K562 (cell line): ENCODE data around the gene LRRC47. TPM values are rescaled to one million over a fixed set of nuclear protein-coding genes. Genes with fewer than 3 reads are reported as not detected.

Experiments used
- GTF3C2 ChIP-seq: IDR thresholded peaks from 3 replicates; pipeline ENCODE4 v1.6.1; 2011; ENCODE audit warnings: borderline replicate concordance, mild to moderate bottlenecking, moderate library complexity; ENCODE audit not compliant: insufficient read length; ENCODE audit errors: extremely low read depth
- KLF16 ChIP-seq: IDR thresholded peaks from 2 replicates; pipeline ENCODE4 v1.6.1; 2016; ENCODE audit warnings: antibody characterized with exemption
- MEF2D ChIP-seq: conservative IDR thresholded peaks from 2 replicates; pipeline ENCODE4 v1.6.1; 2016; ENCODE audit warnings: low read depth, missing genetic modification characterization, missing compliant biosample characterization
- SREBF1 ChIP-seq: fragments of 150-350 bp; IDR thresholded peaks from 2 replicates; pipeline ENCODE4 v1.6.1; 2014; ENCODE audit warnings: antibody characterized with exemption, low read depth, low read length, borderline replicate concordance
- TAL1 ChIP-seq: fragments of 450-650 bp; IDR thresholded peaks from 2 replicates; pipeline ENCODE4 v1.6.1; 2016; ENCODE audit warnings: mild to moderate bottlenecking
- ZNF134 ChIP-seq: fragments of 250-450 bp; sonication (Bioruptor Pico); conservative IDR thresholded peaks from 2 replicates; pipeline ENCODE4 v1.4.0; 2020
- polyA plus RNA-seq, 8 experiments: library from polyadenylated mRNA; depleted of rRNA in 4 of 8; stranded (reverse) in 5 of 8; unstranded in 3 of 8; fragments of >200 nt; fragmentation: Nextera tagmentation in 2 of 8; fragmentation: Illumina TruSeq in 1 of 8; extraction: Ambion mirVana in 2 of 8; extraction: Trizol in 1 of 8; gene quantifications; 2 replicates each; pipeline versions ENCODE4 v1.2.1 to v1.2.3, GENCODE V29; 2011 to 2014; ENCODE audit warnings: inconsistent platforms in 1 of 8, missing spikeins in 1 of 8
- total RNA-seq, 7 experiments: library from RNA; depleted of rRNA in 6 of 7; stranded (reverse); fragments of >200 nt in 6 of 7; fragmentation: Illumina TruSeq in 2 of 7; extraction: Trizol in 2 of 7; gene quantifications; 2 replicates each; pipeline versions ENCODE4 v1.2.1 to v1.2.3, GENCODE V29; 2011 to 2021; ENCODE audit warnings: low replicate concordance in 1 of 7
- TF ChIP-seq, protein P1 (sequence below): fragments of 450-650 bp; IDR thresholded peaks from 2 replicates; pipeline ENCODE4 v1.6.1; 2016; ENCODE audit warnings: low read depth
- TF ChIP-seq, protein P2 (sequence below): fragments of 450-650 bp; IDR thresholded peaks from 2 replicates; pipeline ENCODE4 v1.6.1; 2018; ENCODE audit not compliant: partially characterized antibody
- TF ChIP-seq, protein P3 (sequence below): fragments of 450-650 bp; formaldehyde crosslinking; IDR thresholded peaks from 2 replicates; pipeline ENCODE4 v1.4.0; 2020; ENCODE audit warnings: mild to moderate bottlenecking

Gene LRRC47
- total and polyA plus RNA-seq, 9 of the 15 experiments (the other 6 are each of a cell fraction or from before 2014, with no cell fraction given) = 4.6 to 68.0 (median 35.9) TPM

DNA sequence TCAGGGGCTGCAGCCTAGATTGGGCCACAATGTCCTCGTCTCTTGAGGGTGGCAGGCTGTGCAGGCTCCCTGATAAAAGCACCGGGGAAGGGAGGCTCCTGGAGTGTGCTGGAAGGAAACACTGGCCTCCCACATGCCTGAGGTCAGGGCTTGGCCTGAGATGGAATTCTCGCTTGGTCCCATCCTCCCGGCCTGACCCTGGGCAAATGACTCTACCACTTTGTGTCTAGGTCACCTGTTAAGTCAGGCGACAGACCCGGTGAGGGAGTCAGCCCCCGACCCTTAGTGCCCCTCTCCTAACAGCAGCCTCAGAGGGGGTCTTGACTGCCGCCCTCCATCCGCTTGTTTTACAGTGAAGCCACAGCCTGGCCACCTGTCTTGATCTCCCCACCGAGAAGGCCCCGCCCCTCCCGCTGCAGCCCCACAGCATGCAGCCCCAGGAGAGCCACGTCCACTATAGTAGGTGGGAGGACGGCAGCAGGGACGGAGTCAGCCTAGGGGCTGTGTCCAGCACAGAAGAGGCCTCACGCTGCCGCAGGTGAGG is 21.3 kb downstream of the LRRC47 start (continued):
- TF ChIP-seq, protein P1, sequence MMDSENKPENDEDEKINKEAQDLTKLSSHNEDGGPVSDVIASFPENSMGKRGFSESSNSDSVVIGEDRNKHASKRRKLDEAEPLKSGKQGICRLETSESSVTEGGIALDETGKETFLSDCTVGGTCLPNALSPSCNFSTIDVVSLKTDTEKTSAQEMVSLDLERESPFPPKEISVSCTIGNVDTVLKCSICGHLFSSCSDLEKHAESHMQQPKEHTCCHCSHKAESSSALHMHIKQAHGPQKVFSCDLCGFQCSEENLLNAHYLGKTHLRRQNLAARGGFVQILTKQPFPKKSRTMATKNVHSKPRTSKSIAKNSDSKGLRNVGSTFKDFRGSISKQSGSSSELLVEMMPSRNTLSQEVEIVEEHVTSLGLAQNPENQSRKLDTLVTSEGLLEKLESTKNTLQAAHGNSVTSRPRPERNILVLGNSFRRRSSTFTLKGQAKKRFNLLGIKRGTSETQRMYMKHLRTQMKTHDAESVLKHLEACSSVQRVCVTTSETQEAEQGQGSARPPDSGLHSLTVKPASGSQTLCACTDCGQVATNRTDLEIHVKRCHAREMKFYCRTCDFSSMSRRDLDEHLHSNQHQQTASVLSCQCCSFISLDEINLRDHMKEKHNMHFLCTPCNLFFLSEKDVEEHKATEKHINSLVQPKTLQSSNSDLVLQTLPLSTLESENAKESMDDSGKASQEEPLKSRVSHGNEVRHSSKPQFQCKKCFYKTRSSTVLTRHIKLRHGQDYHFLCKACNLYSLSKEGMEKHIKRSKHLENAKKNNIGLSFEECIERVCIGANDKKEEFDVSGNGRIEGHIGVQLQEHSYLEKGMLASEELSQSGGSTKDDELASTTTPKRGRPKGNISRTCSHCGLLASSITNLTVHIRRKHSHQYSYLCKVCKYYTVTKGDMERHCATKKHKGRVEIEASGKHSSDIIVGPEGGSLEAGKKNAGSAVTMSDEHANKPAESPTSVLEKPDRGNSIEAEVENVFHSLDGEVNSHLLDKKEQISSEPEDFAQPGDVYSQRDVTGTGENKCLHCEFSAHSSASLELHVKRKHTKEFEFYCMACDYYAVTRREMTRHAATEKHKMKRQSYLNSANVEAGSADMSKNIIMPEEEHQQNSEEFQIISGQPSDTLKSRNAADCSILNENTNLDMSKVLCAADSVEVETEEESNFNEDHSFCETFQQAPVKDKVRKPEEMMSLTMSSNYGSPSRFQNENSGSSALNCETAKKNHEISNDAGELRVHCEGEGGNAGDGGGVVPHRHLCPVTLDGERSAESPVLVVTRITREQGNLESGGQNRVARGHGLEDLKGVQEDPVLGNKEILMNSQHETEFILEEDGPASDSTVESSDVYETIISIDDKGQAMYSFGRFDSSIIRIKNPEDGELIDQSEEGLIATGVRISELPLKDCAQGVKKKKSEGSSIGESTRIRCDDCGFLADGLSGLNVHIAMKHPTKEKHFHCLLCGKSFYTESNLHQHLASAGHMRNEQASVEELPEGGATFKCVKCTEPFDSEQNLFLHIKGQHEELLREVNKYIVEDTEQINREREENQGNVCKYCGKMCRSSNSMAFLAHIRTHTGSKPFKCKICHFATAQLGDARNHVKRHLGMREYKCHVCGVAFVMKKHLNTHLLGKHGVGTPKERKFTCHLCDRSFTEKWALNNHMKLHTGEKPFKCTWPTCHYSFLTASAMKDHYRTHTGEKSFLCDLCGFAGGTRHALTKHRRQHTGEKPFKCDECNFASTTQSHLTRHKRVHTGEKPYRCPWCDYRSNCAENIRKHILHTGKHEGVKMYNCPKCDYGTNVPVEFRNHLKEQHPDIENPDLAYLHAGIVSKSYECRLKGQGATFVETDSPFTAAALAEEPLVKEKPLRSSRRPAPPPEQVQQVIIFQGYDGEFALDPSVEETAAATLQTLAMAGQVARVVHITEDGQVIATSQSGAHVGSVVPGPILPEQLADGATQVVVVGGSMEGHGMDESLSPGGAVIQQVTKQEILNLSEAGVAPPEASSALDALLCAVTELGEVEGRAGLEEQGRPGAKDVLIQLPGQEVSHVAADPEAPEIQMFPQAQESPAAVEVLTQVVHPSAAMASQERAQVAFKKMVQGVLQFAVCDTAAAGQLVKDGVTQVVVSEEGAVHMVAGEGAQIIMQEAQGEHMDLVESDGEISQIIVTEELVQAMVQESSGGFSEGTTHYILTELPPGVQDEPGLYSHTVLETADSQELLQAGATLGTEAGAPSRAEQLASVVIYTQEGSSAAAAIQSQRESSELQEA = no peak
- TF ChIP-seq, protein P2, sequence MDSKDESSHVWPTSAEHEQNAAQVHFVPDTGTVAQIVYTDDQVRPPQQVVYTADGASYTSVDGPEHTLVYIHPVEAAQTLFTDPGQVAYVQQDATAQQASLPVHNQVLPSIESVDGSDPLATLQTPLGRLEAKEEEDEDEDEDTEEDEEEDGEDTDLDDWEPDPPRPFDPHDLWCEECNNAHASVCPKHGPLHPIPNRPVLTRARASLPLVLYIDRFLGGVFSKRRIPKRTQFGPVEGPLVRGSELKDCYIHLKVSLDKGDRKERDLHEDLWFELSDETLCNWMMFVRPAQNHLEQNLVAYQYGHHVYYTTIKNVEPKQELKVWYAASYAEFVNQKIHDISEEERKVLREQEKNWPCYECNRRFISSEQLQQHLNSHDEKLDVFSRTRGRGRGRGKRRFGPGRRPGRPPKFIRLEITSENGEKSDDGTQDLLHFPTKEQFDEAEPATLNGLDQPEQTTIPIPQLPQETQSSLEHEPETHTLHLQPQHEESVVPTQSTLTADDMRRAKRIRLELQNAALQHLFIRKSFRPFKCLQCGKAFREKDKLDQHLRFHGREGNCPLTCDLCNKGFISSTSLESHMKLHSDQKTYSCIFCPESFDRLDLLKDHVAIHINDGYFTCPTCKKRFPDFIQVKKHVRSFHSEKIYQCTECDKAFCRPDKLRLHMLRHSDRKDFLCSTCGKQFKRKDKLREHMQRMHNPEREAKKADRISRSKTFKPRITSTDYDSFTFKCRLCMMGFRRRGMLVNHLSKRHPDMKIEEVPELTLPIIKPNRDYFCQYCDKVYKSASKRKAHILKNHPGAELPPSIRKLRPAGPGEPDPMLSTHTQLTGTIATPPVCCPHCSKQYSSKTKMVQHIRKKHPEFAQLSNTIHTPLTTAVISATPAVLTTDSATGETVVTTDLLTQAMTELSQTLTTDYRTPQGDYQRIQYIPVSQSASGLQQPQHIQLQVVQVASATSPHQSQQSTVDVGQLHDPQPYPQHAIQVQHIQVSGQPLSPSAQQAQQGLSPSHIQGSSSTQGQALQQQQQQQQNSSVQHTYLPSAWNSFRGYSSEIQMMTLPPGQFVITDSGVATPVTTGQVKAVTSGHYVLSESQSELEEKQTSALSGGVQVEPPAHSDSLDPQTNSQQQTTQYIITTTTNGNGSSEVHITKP = no peak
- TF ChIP-seq GTF3C2 (no peak), ZNF134 (CRISPR knock-in tag) (peak; percentile 70; the same call in 1 of the 2 replicates), TAL1 (peak; percentile 93), MEF2D (tag) (no peak), KLF16 (peak; percentile 96), SREBF1 (no peak)
- TF ChIP-seq, protein P3, sequence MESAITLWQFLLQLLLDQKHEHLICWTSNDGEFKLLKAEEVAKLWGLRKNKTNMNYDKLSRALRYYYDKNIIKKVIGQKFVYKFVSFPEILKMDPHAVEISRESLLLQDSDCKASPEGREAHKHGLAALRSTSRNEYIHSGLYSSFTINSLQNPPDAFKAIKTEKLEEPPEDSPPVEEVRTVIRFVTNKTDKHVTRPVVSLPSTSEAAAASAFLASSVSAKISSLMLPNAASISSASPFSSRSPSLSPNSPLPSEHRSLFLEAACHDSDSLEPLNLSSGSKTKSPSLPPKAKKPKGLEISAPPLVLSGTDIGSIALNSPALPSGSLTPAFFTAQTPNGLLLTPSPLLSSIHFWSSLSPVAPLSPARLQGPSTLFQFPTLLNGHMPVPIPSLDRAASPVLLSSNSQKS = no peak
